ENCODE data around the gene CLCN5.

DNA sequence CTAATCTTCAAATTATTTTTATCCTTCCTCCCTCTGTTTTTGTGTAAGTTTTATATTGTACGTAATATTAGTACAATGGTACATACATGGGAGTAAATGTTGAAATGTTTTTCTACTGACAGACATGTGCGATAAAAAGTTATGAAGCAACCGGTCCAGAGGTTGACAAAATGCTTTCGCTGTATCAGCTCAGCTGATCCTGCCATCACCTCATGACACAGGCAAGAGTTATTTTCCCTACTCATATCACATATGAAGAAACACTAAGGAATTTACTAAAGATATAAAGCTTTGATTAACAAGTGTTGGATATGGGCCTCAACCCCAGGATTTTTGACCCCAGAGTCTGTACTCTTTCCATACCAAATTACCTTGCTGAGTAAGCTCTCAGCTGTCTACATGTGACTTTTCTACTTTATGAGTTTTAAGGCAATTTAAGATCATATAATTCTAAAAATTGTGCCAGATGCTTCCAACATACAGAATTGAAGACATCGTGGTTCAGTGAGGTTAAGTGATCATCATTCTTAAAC, 50.0 kb downstream of the CLCN5 start:
- TF ChIP-seq ZNF501 (CRISPR knock-in tag; IDR thresholded peaks at IDR 0.05) (no peak), BHLHE40 (IDR thresholded peaks at IDR 0.05; ENCODE audit: low read length) (no peak), TAF1 (CRISPR knock-in tag; IDR thresholded peaks at IDR 0.05) (no peak)
- TF ChIP-seq, protein P1, sequence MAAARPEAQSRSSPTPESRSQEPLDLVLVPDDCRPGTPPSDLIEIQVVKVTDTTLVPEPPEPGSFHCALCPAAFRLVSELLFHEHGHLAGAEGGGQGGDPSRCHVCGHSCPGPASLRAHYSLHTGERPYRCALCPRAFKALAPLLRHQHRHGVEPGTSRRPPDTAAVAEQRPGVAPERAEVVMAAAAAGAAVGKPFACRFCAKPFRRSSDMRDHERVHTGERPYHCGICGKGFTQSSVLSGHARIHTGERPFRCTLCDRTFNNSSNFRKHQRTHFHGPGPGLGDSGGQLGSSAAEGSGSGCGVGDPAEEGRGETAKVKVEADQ (CRISPR knock-in tag; IDR thresholded peaks at IDR 0.05; ENCODE audit: borderline replicate concordance) = no peak
- TF ChIP-seq, protein P2, sequence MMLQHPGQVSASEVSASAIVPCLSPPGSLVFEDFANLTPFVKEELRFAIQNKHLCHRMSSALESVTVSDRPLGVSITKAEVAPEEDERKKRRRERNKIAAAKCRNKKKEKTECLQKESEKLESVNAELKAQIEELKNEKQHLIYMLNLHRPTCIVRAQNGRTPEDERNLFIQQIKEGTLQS (CRISPR knock-in tag; IDR thresholded peaks at IDR 0.05) = no peak
